HEK293 (cell line): ENCODE results near the gene KIF26B.

Experiments used
- CTCF ChIA-PET: fragments of 350-600 bp; formaldehyde crosslinking; extraction: SDS; loops from one replicate; lab custom pipeline; 2021; ENCODE audit warnings: antibody characterized with exemption; lab: Yijun Ruan, JAX
- POLR2A ChIA-PET: fragments of 300-600 bp; formaldehyde crosslinking; extraction: SDS; loops from one replicate; lab custom pipeline; 2020; ENCODE audit warnings: antibody characterized with exemption, inconsistent platforms; lab: Yijun Ruan, JAX
- H3K27ac ChIP-seq: fragments of 200-500 bp; sonication (Bioruptor generic); 2 replicates; pipeline ENCODE4 v1.5.1; 2014; ENCODE audit warnings: low read depth, low read length, control low read depth, inconsistent platforms; ENCODE audit errors: extremely low read depth
- H3K36me3 ChIP-seq, 2 experiments: fragments of 200-500 bp in 1 of 2; sonication (Bioruptor generic) in 1 of 2; 1 replicate in 1 of 2; 2 replicates in 1 of 2; pipeline ENCODE4 v1.5.1; 2014 to 2017; ENCODE audit warnings: inconsistent platforms in 2 of 2, low read length in 2 of 2; ENCODE audit not compliant: control insufficient read depth in 2 of 2, insufficient read depth in 1 of 2
- H3K4me1 ChIP-seq: fragments of 200-500 bp; sonication (Bioruptor generic); 2 replicates; pipeline ENCODE4 v1.5.1; 2014; ENCODE audit warnings: mild to moderate bottlenecking, low read length, inconsistent platforms; ENCODE audit not compliant: control insufficient read depth, insufficient read depth
- H3K4me3 ChIP-seq: 2 replicates; pipeline ENCODE4 v1.5.1; 2011; ENCODE audit warnings: low read depth, mild to moderate bottlenecking, control low read depth, low read length, moderate library complexity
- H3K9me3 ChIP-seq: fragments of 200-500 bp; sonication (Bioruptor generic); 2 replicates; pipeline ENCODE4 v1.5.1; 2014; ENCODE audit warnings: low read depth, low read length, inconsistent platforms; ENCODE audit not compliant: control insufficient read depth, insufficient read depth
- BCL11B ChIP-seq: fragments of 450-650 bp; formaldehyde crosslinking; IDR thresholded peaks from 2 replicates; pipeline ENCODE4 v1.5.1; 2016; ENCODE audit warnings: low read depth, missing biosample characterization, missing genetic modification characterization
- EGR2 ChIP-seq: fragments of 450-650 bp; formaldehyde crosslinking; IDR thresholded peaks from 2 replicates; pipeline ENCODE4 v1.5.1; 2016; ENCODE audit warnings: low read depth, missing biosample characterization, missing genetic modification characterization
- GLIS1 ChIP-seq: fragments of 450-650 bp; formaldehyde crosslinking; IDR thresholded peaks from 2 replicates; pipeline ENCODE4 v1.5.1; 2016; ENCODE audit warnings: missing biosample characterization, missing genetic modification characterization
- TCF7L2 ChIP-seq: IDR thresholded peaks from 2 replicates; pipeline ENCODE4 v1.6.1; 2011; ENCODE audit warnings: low read depth, mild to moderate bottlenecking, inconsistent platforms, low read length, moderate library complexity, borderline replicate concordance
- WT1 ChIP-seq: fragments of 450-650 bp; formaldehyde crosslinking; IDR thresholded peaks from 2 replicates; pipeline ENCODE4 v1.5.1; 2016; ENCODE audit warnings: missing biosample characterization, missing genetic modification characterization
- ZBTB21 ChIP-seq: fragments of 450-650 bp; formaldehyde crosslinking; IDR thresholded peaks from 2 replicates; pipeline ENCODE4 v1.5.1; 2017; ENCODE audit warnings: missing biosample characterization, missing genetic modification characterization
- ZNF10 ChIP-seq: fragments of 450-650 bp; formaldehyde crosslinking; IDR thresholded peaks from 2 replicates; pipeline ENCODE4 v1.5.1; 2017; ENCODE audit warnings: missing biosample characterization, missing genetic modification characterization
- ZNF223 ChIP-seq: fragments of 450-650 bp; formaldehyde crosslinking; IDR thresholded peaks from 2 replicates; pipeline ENCODE4 v1.5.1; 2016; ENCODE audit warnings: missing biosample characterization, missing genetic modification characterization
- ZNF23 ChIP-seq: fragments of 450-650 bp; formaldehyde crosslinking; IDR thresholded peaks from 2 replicates; pipeline ENCODE4 v1.5.1; 2016; ENCODE audit warnings: missing biosample characterization, missing genetic modification characterization, borderline replicate concordance
- ZNF37A ChIP-seq: fragments of 450-650 bp; IDR thresholded peaks from 2 replicates; pipeline ENCODE4 v1.5.1; 2018; ENCODE audit warnings: missing biosample characterization, missing genetic modification characterization
- ZNF596 ChIP-seq: fragments of 450-650 bp; IDR thresholded peaks from 2 replicates; pipeline ENCODE4 v1.5.0; 2018; ENCODE audit warnings: missing biosample characterization, mild to moderate bottlenecking, missing genetic modification characterization, moderate library complexity
- ZNF792 ChIP-seq: fragments of 450-650 bp; formaldehyde crosslinking; IDR thresholded peaks from 2 replicates; pipeline ENCODE4 v1.5.1; 2016; ENCODE audit warnings: missing biosample characterization, missing genetic modification characterization
- ZSCAN16 ChIP-seq: fragments of 450-650 bp; formaldehyde crosslinking; IDR thresholded peaks from 2 replicates; pipeline ENCODE4 v1.5.1; 2016; ENCODE audit warnings: missing biosample characterization, missing genetic modification characterization
- ZSCAN23 ChIP-seq: fragments of 450-650 bp; formaldehyde crosslinking; IDR thresholded peaks from 2 replicates; pipeline ENCODE4 v1.5.1; 2016; ENCODE audit warnings: missing biosample characterization, missing genetic modification characterization
- ZXDB ChIP-seq: fragments of 450-650 bp; formaldehyde crosslinking; IDR thresholded peaks from 2 replicates; pipeline ENCODE4 v1.5.1; 2016; ENCODE audit warnings: missing biosample characterization, missing genetic modification characterization
- TF ChIP-seq, protein P1 (sequence below): fragments of 450-650 bp; formaldehyde crosslinking; IDR thresholded peaks from 2 replicates; pipeline ENCODE4 v1.5.1; 2016; ENCODE audit warnings: missing biosample characterization, missing genetic modification characterization
- TF ChIP-seq, protein P2 (sequence below): fragments of 450-650 bp; formaldehyde crosslinking; IDR thresholded peaks from 2 replicates; pipeline ENCODE4 v1.5.1; 2016; ENCODE audit warnings: missing biosample characterization, missing genetic modification characterization
- TF ChIP-seq, protein P3 (sequence below): fragments of 450-650 bp; formaldehyde crosslinking; IDR thresholded peaks from 2 replicates; pipeline ENCODE4 v1.5.1; 2016; ENCODE audit warnings: missing biosample characterization, missing genetic modification characterization, borderline replicate concordance
- TF ChIP-seq, protein P4 (sequence below): fragments of 450-650 bp; formaldehyde crosslinking; IDR thresholded peaks from 2 replicates; pipeline ENCODE4 v1.5.1; 2016; ENCODE audit warnings: missing biosample characterization, missing genetic modification characterization, low read depth
- TF ChIP-seq, protein P5 (sequence below): fragments of 450-650 bp; formaldehyde crosslinking; IDR thresholded peaks from 2 replicates; pipeline ENCODE4 v1.5.1; 2016; ENCODE audit warnings: missing biosample characterization, missing genetic modification characterization

KIF26B gene

DNA sequence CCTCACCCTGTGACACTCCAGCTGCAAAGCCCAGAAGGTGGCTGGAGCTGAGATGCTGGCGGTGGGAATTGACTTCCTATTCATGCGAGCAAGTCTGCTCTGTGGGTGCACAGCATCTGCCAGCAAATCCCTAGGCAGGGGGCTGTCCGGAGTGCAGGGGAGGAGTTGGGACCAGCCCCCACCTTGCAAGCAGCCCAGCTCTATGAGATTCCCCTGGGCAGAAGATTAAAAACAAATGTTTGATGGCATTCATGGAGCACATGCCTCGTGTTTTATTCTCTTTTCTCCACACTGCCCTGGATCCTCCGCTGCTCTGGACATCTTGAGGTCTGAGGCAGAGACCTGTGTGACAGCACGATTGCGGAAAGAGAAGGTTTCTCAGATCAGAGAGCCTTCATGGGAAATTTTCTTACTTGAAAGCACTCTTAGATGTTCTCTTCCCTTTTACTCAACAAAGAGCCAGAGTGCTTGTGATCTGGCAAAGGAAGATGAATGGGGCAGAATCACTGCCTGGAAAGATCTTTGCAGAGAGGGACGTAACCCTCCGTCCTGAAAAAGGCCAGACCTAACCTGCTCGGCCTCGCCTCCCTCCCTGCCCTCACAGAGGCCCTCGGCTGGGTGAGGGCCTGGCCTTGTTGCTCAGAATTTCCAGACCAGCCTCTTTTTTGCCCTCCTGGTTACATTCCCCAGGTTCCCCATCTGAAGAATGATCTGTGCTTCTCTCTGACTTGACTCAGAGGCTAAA lies 597.1 kb downstream of the KIF26B start (continued):
- TF ChIP-seq, protein P1, sequence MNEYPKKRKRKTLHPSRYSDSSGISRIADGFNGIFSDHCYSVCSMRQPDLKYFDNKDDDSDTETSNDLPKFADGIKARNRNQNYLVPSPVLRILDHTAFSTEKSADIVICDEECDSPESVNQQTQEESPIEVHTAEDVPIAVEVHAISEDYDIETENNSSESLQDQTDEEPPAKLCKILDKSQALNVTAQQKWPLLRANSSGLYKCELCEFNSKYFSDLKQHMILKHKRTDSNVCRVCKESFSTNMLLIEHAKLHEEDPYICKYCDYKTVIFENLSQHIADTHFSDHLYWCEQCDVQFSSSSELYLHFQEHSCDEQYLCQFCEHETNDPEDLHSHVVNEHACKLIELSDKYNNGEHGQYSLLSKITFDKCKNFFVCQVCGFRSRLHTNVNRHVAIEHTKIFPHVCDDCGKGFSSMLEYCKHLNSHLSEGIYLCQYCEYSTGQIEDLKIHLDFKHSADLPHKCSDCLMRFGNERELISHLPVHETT (tag by site-specific recombination): no peak
- no peak for TF ChIP-seq ZNF37A
- TF ChIP-seq EGR2: no peak

DNA sequence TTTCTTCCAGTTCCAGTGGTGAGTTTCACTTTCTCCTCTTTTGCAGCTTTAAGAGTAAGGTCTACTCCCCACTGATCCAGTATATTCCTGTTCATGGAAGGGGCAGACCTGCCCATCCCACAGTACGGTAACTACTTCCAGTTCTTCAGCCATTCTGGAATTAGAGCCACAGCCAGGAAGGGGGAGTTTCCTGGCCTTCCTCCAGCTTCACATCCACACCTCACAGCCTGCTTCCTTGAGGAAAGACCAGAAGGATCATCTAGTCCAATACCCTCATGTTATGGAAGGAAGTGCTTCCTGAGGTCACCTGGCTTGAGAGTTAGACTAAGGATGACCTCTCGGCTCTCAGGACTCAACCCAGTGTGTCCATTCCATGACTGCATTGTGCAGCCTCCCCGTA lies 597.8 kb downstream of the KIF26B start:
- no peak for TF ChIP-seq TCF7L2
- no peak for TF ChIP-seq ZSCAN16 (tag by site-specific recombination)
- no peak for TF ChIP-seq ZXDB (tag by site-specific recombination)
- TF ChIP-seq, all 188 proteins: peak for 0
- Histone ChIP-seq H3K36me3 (no peaks in the 10 kb centered on the region), H3K4me1 (no peaks in the 10 kb centered on the region), H3K9me3 (no peaks in the 10 kb centered on the region), H3K4me3 (no peak overlapping the region), H3K27ac (no peak overlapping the region)
- ChIA-PET POLR2A (no interaction called here), CTCF (no interaction called here)

DNA sequence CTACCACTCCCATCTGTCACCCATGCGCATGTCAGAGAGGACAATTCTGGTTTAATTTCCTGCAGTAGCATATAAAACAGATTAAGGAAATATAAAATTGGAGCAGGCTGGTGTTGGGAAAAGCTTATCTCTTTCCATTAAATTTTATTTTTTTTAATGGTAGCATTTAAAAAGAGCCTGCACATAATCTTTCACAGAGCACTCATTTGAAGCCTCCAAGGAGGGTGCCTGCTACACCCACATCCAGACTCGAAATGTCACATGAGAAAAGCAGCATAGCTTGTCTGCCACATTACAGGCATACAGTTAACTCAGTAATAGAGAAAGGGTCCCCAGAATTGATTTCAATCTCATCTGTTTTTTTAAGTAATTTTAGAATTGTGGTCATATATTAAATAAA lies 599.0 kb downstream of the KIF26B start:
- H3K4me3 ChIP-seq: no peak overlapping the region
- H3K27ac ChIP-seq: no peak overlapping the region
- H3K9me3 ChIP-seq: no peaks in the 10 kb centered on the region
- no peaks in the 10 kb centered on the region for H3K4me1 ChIP-seq
- TF ChIP-seq, protein P2, sequence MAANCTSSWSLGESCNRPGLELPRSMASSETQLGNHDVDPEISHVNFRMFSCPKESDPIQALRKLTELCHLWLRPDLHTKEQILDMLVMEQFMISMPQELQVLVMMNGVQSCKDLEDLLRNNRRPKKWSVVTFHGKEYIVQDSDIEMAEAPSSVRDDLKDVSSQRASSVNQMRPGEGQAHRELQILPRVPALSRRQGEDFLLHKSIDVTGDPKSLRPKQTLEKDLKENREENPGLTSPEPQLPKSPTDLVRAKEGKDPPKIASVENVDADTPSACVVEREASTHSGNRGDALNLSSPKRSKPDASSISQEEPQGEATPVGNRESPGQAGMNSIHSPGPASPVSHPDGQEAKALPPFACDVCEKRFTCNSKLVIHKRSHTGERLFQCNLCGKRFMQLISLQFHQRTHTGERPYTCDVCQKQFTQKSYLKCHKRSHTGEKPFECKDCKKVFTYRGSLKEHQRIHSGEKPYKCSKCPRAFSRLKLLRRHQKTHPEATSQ (tag by site-specific recombination): no peak
- TF ChIP-seq ZSCAN23 (tag by site-specific recombination) (no peak), ZNF223 (tag by site-specific recombination) (no peak), ZNF792 (tag by site-specific recombination) (no peak), ZNF23 (tag by site-specific recombination) (no peak), WT1 (tag by site-specific recombination) (no peak), GLIS1 (tag by site-specific recombination) (no peak), ZBTB21 (no peak), ZNF596 (no peak), BCL11B (tag by site-specific recombination) (no peak), ZNF10 (tag by site-specific recombination) (no peak)
- TF ChIP-seq, protein P3, sequence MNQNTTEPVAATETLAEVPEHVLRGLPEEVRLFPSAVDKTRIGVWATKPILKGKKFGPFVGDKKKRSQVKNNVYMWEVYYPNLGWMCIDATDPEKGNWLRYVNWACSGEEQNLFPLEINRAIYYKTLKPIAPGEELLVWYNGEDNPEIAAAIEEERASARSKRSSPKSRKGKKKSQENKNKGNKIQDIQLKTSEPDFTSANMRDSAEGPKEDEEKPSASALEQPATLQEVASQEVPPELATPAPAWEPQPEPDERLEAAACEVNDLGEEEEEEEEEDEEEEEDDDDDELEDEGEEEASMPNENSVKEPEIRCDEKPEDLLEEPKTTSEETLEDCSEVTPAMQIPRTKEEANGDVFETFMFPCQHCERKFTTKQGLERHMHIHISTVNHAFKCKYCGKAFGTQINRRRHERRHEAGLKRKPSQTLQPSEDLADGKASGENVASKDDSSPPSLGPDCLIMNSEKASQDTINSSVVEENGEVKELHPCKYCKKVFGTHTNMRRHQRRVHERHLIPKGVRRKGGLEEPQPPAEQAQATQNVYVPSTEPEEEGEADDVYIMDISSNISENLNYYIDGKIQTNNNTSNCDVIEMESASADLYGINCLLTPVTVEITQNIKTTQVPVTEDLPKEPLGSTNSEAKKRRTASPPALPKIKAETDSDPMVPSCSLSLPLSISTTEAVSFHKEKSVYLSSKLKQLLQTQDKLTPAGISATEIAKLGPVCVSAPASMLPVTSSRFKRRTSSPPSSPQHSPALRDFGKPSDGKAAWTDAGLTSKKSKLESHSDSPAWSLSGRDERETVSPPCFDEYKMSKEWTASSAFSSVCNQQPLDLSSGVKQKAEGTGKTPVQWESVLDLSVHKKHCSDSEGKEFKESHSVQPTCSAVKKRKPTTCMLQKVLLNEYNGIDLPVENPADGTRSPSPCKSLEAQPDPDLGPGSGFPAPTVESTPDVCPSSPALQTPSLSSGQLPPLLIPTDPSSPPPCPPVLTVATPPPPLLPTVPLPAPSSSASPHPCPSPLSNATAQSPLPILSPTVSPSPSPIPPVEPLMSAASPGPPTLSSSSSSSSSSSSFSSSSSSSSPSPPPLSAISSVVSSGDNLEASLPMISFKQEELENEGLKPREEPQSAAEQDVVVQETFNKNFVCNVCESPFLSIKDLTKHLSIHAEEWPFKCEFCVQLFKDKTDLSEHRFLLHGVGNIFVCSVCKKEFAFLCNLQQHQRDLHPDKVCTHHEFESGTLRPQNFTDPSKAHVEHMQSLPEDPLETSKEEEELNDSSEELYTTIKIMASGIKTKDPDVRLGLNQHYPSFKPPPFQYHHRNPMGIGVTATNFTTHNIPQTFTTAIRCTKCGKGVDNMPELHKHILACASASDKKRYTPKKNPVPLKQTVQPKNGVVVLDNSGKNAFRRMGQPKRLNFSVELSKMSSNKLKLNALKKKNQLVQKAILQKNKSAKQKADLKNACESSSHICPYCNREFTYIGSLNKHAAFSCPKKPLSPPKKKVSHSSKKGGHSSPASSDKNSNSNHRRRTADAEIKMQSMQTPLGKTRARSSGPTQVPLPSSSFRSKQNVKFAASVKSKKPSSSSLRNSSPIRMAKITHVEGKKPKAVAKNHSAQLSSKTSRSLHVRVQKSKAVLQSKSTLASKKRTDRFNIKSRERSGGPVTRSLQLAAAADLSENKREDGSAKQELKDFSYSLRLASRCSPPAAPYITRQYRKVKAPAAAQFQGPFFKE (tag by site-specific recombination): no peak
- TF ChIP-seq, protein P4, sequence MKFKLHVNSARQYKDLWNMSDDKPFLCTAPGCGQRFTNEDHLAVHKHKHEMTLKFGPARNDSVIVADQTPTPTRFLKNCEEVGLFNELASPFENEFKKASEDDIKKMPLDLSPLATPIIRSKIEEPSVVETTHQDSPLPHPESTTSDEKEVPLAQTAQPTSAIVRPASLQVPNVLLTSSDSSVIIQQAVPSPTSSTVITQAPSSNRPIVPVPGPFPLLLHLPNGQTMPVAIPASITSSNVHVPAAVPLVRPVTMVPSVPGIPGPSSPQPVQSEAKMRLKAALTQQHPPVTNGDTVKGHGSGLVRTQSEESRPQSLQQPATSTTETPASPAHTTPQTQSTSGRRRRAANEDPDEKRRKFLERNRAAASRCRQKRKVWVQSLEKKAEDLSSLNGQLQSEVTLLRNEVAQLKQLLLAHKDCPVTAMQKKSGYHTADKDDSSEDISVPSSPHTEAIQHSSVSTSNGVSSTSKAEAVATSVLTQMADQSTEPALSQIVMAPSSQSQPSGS (tag by site-specific recombination): no peak
- TF ChIP-seq, protein P5, sequence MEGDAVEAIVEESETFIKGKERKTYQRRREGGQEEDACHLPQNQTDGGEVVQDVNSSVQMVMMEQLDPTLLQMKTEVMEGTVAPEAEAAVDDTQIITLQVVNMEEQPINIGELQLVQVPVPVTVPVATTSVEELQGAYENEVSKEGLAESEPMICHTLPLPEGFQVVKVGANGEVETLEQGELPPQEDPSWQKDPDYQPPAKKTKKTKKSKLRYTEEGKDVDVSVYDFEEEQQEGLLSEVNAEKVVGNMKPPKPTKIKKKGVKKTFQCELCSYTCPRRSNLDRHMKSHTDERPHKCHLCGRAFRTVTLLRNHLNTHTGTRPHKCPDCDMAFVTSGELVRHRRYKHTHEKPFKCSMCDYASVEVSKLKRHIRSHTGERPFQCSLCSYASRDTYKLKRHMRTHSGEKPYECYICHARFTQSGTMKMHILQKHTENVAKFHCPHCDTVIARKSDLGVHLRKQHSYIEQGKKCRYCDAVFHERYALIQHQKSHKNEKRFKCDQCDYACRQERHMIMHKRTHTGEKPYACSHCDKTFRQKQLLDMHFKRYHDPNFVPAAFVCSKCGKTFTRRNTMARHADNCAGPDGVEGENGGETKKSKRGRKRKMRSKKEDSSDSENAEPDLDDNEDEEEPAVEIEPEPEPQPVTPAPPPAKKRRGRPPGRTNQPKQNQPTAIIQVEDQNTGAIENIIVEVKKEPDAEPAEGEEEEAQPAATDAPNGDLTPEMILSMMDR (tag by site-specific recombination): no peak
- ChIA-PET CTCF (no interaction called here), POLR2A (no interaction called here)
- H3K36me3 ChIP-seq: no peaks in the 10 kb centered on the region
